Measurements from ENCODE around the gene RNASET2.

Gene RNASET2, protein sequence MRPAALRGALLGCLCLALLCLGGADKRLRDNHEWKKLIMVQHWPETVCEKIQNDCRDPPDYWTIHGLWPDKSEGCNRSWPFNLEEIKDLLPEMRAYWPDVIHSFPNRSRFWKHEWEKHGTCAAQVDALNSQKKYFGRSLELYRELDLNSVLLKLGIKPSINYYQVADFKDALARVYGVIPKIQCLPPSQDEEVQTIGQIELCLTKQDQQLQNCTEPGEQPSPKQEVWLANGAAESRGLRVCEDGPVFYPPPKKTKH

DNA sequence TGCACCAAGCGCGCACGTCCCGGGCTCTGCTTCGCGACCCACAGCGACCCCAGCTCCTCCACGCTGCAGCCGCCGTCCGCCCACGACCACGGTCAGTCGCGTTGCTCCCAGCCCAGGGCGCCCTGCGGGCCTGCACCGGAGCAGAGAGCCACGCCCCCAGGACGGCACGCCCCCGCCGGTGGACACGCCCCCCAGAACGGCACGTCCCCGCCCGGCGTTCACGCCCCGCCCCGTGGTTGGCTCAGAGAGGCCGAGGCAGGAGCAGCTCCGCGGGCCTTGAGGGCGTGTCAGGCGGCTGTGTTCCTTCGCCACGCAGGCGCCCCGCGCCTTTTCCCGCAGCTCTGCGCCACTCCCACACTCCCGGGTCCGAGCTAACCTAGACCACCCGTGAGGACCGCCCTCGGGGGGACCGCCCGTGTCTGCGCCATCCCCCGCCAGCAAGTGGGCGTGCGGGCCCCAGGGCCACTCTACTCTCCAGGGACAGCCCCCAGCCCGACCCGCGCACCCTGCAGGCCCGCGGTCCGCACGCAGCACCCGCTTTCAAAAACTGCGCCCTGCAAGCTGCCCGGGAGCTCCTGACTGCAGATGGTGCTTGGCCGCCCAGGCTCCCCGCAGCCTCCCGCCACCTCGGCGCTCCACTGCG, at the start of gene RNASET2:
TSS of gene RNASET2 (minus strand) at position 107 of the 643 bp plus-strand sequence. CDS start 368 bp downstream, outside the sequence.
- peak; percentile 8 for DNase-seq

- no peak for DNase-seq
Observed at GRCh38 chr6:167005350-167006159, 49.2 kb upstream of the RNASET2 start.

DNA sequence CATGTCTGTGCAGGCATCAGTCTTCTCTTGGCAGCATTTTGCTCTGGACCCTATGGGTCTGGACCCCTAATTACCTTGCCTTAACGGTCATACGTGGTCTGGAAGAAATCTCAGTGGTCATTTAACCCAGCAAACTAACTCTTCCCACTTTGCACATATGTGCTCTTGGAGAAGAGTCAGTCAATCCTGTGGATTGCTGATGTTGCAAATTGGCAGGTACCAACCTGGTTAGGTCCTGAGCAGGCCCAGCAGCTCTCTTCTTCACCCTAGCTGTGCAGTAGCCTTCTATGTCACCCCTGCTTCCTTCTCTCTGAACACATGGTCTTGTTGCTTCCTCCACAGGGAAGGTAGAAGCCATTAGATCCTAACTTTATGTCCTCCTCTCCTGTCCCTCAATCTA, 44.4 kb upstream of the RNASET2 start:
- no peak for DNase-seq

DNA sequence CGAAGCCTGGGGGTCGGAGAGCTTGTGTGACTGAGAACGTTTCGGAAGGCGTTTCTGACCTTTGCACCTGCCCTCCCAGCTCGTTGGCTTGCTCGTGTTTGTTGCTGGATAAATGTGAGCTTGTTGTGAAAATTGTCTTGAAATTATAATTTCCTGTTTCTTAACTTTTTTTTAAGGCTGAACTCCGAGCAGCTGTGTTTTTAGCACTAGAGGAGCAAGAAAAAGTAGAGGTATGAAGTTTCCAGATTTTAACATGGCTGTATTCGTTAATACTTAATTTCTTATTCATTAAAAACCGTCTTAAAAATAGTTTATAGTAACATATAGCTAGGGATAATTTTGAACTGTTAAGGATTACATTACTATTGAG, 43.5 kb upstream of the RNASET2 start:
- DNase-seq = no peak

GRCh38 chr6:166999145-166999883, 43.0 kb upstream of the RNASET2 start, which contains the start of gene CEP43:
Gene CEP43, plus strand, starts transcription at chr6:166999397. Its CDS starts 16 bp downstream, at chr6:166999413.
- DNase-seq = peak; percentile 75

- no peak for DNase-seq
Observed at GRCh38 chr6:166998256-166999144, 42.1 kb upstream of the RNASET2 start.

GRCh38 chr6:166997768-166998255, 41.5 kb upstream of the RNASET2 start:
- DNase-seq = no peak

- no peak for DNase-seq
Observed at GRCh38 chr6:166997348-166997747, 41.0 kb upstream of the RNASET2 start.

DNA sequence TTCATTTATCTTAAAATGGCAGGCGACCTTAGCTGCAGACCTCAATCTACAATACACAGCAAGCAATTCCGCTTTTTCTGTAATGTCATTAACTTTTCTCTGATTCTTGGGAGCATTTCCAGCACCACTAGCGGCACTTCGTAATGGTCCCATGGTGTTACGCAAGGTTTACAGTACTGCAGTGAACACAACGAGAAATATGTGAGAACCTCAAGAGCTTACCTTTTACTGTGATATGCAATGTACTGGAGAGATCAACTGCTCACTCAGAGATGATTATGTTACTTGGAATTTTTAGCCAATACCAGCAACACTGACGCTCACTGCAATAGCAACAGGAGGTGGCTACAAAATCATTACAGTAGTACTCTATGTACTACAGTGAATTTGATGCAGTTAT, 40.1 kb upstream of the RNASET2 start:
- DNase-seq = no peak

DNA sequence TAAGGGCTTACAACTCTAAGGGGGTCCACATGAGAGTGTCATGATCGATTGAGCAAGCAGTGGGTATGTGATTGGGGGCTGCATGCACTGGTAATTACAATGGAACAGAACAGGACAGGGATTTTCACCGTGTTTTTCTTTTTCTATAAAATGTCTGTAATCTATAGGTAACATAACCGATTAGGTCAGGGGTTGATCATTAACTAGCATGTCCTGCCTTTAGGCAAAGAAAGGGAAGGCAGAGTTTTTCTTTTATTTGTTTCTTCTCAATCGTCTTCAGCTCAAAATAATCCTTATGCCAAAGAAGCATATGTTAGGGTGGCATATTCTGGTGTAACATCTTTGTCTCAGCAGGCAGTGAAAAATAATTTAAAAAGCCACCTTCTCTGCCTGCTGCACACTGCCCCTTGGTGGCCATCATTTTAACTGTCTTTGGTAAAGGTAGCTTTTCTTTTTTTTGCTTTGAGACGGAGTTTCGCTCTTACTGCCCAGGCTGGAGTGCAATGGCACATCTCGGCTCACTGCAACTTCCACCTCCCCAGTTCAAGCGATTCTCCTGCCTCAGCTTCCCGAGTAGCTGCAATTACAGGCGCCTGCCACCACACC, 33.2 kb upstream of the RNASET2 start:
- no peak for DNase-seq

GRCh38 chr6:166988674-166989201, 32.4 kb upstream of the RNASET2 start:
- no peak for DNase-seq

GRCh38 chr6:166987930-166988329, 31.6 kb upstream of the RNASET2 start:
- no peak for DNase-seq

DNA sequence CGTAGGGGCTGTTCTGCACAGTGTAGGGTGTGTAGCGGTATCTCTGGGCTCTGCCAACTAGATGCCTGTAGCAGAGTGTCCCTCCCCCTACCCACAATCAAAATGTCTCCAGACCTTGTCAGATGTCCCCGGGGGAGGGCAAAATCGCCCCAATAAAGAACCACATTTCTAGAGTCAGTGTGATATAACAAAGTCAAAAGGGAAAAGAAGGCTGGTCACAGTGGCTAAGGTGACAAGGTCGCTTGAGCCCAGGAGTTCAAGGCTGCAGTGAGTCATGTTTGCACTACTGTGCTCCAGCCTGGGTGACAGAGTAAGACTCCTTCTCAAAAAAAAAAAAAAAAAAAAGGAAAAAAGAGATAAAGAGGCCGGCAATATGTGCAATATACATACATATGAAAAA, 31.1 kb upstream of the RNASET2 start:
- no peak for DNase-seq

DNA sequence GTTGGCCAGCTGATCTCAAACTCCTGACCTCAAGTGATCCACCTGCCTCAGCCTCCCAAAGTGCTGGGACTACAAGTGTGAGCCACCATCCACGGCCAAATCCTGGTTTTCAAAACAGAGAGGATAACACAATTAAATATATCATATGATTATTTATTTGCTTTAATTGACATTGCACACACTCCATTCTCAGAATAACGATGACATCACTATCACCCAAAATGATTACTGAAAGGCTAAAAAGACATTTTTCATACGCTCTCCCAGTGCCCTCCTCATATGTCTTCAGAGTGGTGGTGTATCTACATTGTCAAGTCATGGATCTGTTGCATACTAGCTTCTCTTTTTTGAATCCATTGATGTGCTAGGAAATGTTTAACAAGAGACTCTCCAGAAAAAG, 24.4 kb upstream of the RNASET2 start:
- no peak for DNase-seq

- no peak for DNase-seq
Observed at GRCh38 chr6:166977621-166978525, 21.5 kb upstream of the RNASET2 start.

DNA sequence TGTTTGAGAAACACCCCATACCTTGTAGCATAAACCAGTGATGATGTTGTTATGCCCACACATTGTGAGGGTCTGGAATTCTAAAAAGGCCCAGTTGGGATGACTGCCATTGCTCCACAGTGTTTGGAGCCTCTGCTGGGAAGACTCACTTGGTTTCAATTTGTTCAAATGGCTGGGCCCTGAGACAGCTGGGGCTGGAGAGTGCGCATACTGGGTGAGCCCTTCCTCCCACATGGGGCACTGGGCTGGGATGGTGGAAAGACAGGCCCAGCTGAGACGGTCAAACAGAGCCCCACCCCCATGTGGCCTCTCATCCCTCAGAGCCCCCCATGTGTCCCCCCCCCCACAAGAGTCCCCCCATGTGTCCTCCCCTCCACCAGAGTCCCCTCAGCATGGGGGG, 20.3 kb upstream of the RNASET2 start:
- no peak for DNase-seq

GRCh38 chr6:166972101-166972500, 15.8 kb upstream of the RNASET2 start:
- DNase-seq = no peak

GRCh38 chr6:166971271-166971670, 14.9 kb upstream of the RNASET2 start:
- DNase-seq = no peak

DNA sequence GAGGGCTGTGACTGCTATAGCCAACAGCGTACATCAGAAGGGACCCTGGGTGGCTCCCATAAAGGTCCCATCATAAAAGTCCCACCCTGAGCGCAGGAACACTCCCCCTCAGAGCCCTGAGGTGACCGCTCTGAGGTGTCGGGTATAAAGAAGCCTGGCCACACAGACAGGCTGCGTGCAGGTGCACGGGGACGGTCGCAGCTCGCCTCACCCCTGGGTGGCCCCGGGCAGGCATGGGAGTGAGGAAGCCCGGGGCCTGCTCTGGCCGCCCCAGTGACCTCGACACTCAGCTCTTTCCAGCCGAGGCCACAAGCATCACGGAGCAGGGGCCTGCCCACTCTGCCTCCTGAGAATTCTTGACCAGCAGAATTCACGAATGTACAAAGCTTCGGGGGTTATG, 14.4 kb upstream of the RNASET2 start:
- DNase-seq = no peak

DNA sequence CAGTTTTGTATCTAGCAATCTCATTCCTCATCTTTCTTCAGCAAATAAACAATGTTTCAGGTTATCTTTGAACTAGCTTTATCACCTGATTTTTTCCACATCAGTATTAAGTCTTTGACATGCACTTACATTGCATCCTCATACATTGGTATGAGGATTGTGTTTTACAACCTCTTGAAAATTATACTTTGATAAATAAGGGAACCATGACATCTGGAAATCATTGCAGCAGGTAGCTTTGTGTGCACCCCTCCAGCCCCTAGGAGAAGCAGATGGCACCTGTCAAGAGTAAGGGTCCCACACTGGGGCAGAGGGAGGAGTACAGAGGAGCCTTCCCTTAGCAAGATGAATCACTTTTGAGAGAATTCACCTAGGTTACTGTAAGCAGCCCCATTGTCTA, 13.7 kb upstream of the RNASET2 start:
- no peak for DNase-seq
